Measurements from ENCODE around the gene MEAF6. TPM values are rescaled to one million over a fixed set of nuclear protein-coding genes. Genes with fewer than 3 reads are reported as not detected.
"Not testable (repeated sequence)": the region's sequence is repeated elsewhere in the genome, so short reads cannot be mapped to it uniquely, and the experiment has no call there.

The MEAF6 gene
- total RNA-seq, 2 donors from 2014 or later, result 175 to 252 TPM

DNA sequence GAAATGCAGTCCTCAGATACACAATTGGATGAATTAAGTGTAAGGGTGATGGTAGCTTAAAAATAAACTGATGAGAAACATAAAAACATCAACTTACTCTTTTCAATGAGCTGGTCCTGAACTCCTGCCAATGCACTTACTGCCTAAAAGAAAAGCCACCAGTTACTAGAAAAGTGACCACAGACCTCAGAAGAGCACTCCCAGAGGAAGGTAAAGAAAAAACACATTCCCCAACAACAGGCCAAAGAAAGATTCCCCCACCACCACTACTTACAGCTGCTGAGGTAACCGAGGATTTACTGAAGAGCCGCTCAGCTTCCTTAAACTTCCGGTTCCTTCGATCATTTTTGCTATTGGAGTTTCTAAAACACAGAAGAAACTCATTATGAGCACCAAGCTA lies 5.4 kb downstream of the MEAF6 start:
- no peaks in the 10 kb centered on the region for H3K27me3 ChIP-seq (replicated peaks; ENCODE audit: insufficient read depth)
- DNase-seq (ENCODE audit: low spot score), result no peak
- H3K4me3 ChIP-seq, result no peak overlapping the region
- intact Hi-C loops (cut with DNase I), result no loop called here
- H3K27ac ChIP-seq, result peak overlapping the region; percentile 56 to 97
- H3K9me3 ChIP-seq, result no peaks in the 10 kb centered on the region
- H3K36me3 ChIP-seq, result no peaks in the 10 kb centered on the region
- TF ChIP-seq POLR2AphosphoS5 (IDR thresholded peaks at IDR 0.05) (no peak), POLR2A (IDR thresholded peaks at IDR 0.05) (no peak)
- TF ChIP-seq, protein P1, sequence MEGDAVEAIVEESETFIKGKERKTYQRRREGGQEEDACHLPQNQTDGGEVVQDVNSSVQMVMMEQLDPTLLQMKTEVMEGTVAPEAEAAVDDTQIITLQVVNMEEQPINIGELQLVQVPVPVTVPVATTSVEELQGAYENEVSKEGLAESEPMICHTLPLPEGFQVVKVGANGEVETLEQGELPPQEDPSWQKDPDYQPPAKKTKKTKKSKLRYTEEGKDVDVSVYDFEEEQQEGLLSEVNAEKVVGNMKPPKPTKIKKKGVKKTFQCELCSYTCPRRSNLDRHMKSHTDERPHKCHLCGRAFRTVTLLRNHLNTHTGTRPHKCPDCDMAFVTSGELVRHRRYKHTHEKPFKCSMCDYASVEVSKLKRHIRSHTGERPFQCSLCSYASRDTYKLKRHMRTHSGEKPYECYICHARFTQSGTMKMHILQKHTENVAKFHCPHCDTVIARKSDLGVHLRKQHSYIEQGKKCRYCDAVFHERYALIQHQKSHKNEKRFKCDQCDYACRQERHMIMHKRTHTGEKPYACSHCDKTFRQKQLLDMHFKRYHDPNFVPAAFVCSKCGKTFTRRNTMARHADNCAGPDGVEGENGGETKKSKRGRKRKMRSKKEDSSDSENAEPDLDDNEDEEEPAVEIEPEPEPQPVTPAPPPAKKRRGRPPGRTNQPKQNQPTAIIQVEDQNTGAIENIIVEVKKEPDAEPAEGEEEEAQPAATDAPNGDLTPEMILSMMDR (IDR thresholded peaks at IDR 0.05), result no peak
- no peaks in the 10 kb centered on the region for H3K4me1 ChIP-seq (replicated peaks)
- WGBS, result 87% methylated on average over 4 of the region's 4 CpGs

DNA sequence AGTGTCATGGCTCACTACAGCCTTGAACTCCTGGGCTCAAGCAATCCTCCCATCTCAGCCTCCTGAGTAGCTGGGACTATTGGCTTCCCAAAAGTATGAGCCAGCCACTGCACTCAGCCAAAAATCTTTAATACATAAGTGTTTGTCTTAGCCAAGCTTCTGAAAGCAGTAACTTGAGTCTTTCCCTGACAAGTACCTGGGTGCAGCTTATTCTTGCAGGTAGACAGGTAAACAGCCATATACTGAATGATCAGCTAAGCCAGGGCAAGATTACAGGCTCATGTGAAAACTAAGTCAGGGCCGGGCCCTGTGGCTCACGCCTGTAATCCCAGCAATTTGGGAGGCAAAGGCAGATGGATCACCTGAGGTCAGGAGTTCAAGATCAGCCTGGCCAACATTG lies 7.8 kb downstream of the MEAF6 start:
- no peaks in the 10 kb centered on the region for H3K4me1 ChIP-seq (replicated peaks)
- no peaks in the 10 kb centered on the region for H3K27me3 ChIP-seq (replicated peaks; ENCODE audit: insufficient read depth)
- H3K9me3 ChIP-seq, result no peaks in the 10 kb centered on the region
- TF ChIP-seq POLR2AphosphoS5 (IDR thresholded peaks at IDR 0.05), result peak; percentile 59
- TF ChIP-seq, protein P1 (IDR thresholded peaks at IDR 0.05), result no peak
- intact Hi-C loops (cut with DNase I), result no loop called here
- WGBS, result 60% methylated on average over 2 of the region's 2 CpGs
- H3K4me3 ChIP-seq, result no peak overlapping the region
- no peaks in the 10 kb centered on the region for H3K36me3 ChIP-seq
- no peak for DNase-seq (ENCODE audit: low spot score)
- peak overlapping the region; percentile 56 to 97 for H3K27ac ChIP-seq

DNA sequence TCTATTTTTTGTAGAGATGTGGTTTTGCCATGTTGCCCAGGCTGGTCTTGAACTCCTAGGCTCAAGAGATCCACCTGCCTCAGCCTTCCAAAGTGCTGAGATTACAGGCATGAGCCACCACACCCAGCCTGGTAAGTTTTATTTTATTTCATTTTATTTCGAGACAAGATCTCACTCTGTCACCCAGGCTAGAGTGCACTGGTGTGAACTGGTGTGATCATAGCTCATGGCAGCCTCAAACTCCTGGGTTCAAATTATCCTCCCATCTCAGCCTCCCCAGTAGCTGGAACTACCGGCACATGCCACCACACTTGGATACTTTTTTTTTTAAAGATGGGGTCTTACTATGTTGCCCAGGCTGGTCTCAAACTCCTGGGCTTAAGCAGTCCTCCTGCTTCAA lies 11.8 kb downstream of the MEAF6 start:
- H3K4me1 ChIP-seq (replicated peaks); H3K4me3 ChIP-seq; H3K9me3 ChIP-seq; DNase-seq (ENCODE audit: low spot score); intact Hi-C loops (cut with DNase I); H3K36me3 ChIP-seq; H3K27me3 ChIP-seq (replicated peaks; ENCODE audit: insufficient read depth): not testable (repeated sequence)
- peak overlapping the region; percentile 51 to 97 for H3K27ac ChIP-seq
- 97% methylated on average over 2 of the region's 2 CpGs for WGBS

DNA sequence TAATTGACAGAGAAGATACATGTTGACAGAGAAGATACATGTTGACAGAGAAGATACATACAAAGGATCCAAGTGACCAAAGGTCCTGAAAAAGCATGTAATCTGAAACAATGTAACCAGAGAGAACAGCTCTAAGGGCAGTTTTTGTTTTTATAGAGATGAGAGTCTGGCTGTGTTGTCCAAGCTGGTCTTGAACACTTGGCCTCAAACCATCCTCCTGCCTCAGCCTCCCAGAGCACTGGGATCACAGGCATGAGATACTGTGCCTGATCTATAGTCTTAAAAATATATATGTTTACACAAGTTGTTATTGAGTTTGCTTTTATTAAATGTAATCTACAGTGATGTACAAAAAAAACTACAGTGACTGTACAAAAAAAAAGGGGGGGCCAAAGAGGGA lies 12.5 kb downstream of the MEAF6 start:
- TF ChIP-seq POLR2A (IDR thresholded peaks at IDR 0.05) (no peak), POLR2AphosphoS5 (IDR thresholded peaks at IDR 0.05) (no peak)
- TF ChIP-seq, protein P1 (IDR thresholded peaks at IDR 0.05), result no peak
- Histone ChIP-seq H3K4me3 (no peak overlapping the region), H3K9me3 (no peaks in the 10 kb centered on the region), H3K27ac (peak overlapping the region; percentile 51 to 97), H3K4me1 (replicated peaks) (peaks cover 14% of the 10 kb centered on the region), H3K36me3 (no peaks in the 10 kb centered on the region), H3K27me3 (replicated peaks; ENCODE audit: insufficient read depth) (no peaks in the 10 kb centered on the region)
- intact Hi-C loops (cut with DNase I), result no loop called here
- no peak for DNase-seq (ENCODE audit: low spot score)

DNA sequence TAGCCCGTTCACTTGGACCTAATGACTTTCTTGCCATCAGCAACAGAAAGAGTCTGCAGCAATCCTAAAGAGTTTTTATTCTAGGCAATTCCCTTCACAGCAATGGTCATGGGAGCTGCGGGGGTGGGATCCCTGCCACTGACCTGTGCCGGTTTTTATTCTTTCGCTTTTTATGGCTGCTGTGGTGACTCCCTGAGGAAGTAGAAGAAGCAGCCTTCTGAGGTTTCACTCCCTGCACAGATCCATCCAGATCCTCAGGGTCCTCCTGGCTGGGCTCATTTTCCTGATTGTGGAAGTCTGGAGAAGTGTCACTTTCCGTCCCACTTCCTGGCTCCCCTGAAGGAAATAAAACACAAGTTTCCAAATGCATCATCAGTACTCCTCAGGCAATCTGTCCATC lies 12.9 kb downstream of the MEAF6 start:
- Histone ChIP-seq H3K36me3 (no peaks in the 10 kb centered on the region), H3K27ac (peak overlapping the region; percentile 51 to 97), H3K4me1 (replicated peaks) (peaks cover 14% of the 10 kb centered on the region), H3K27me3 (replicated peaks; ENCODE audit: insufficient read depth) (no peaks in the 10 kb centered on the region), H3K4me3 (no peak overlapping the region), H3K9me3 (no peaks in the 10 kb centered on the region)
- intact Hi-C loops (cut with DNase I), result no loop called here
- WGBS, result 74% methylated on average over 5 of the region's 5 CpGs
- no peak for DNase-seq (ENCODE audit: low spot score)
- TF ChIP-seq POLR2A (IDR thresholded peaks at IDR 0.05), result no peak

DNA sequence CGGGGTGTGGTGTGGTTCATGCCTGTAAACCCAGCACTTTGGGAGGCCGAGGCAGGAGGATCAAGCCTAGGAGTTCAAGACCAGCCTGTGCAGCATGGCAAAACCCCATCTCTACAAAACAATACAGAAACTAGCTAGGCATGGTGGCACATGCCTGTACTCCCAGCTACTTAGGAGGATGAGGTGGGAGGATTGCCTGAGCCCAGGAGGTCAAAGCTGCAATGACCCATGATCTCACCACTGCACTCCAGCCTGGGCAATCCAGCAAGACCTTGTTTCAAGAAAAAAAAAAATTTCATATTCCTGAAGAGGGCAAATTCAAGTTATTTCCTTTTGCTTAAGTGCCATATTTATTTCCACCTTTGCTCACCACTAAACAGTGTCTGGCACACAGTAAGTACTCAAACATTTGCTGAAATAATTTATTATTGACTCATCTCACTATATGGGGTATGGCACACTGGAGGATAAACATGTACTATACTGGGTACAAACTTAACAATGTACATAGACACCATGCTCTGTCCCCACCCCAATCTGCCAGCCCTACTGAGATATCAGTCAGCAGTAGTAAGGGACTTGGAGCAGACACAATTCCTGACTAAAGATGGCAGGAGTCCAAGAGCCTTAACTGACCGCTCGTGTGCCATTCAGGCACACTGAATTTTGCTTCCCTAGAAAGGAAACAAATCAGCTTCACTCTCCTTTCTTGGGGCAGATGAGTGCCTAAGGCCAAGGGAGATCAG lies 15.5 kb downstream of the MEAF6 start:
- intact Hi-C loops (cut with DNase I), result no loop called here
- no peaks in the 10 kb centered on the region for H3K27me3 ChIP-seq (replicated peaks; ENCODE audit: insufficient read depth)
- DNase-seq (ENCODE audit: low spot score), result peak; percentile 84
- H3K9me3 ChIP-seq, result no peaks in the 10 kb centered on the region
- no peak for TF ChIP-seq POLR2A (IDR thresholded peaks at IDR 0.05)
- TF ChIP-seq, protein P1 (IDR thresholded peaks at IDR 0.05), result no peak
- TF ChIP-seq POLR2AphosphoS5 (IDR thresholded peaks at IDR 0.05), result peak; percentile 90
- H3K4me3 ChIP-seq, result no peak overlapping the region
- peaks cover 14% of the 10 kb centered on the region for H3K4me1 ChIP-seq (replicated peaks)
- peak overlapping the region; percentile 51 to 97 for H3K27ac ChIP-seq
- WGBS, result 52% methylated on average over 4 of the region's 4 CpGs
- no peaks in the 10 kb centered on the region for H3K36me3 ChIP-seq

Data from prostate gland (tissue), 2 donors.